Endometrial microvascular endothelial cells (primary cell): ENCODE results near the gene SPRED2. TPM values are rescaled to one million over a fixed set of nuclear protein-coding genes. Genes with fewer than 3 reads are reported as not detected.
"Not testable (repeated sequence)": the region's sequence is repeated elsewhere in the genome, so short reads cannot be mapped to it uniquely, and the experiment has no call there.

ENCODE experiments used
- in situ Hi-C: cut with HindIII; loops from 2 replicates; pipeline ENCODE4 v1.10.0; 2017; ENCODE audit warnings: low sequenced_read_pairs, low pct_unique_long_range_greater_than_20kb; ENCODE audit errors: inconsistent ontology term
- total RNA-seq: library from RNA; depleted of rRNA; stranded (reverse); fragments of >200 nt; gene quantifications from one replicate; pipeline ENCODE4 v1.2.3, GENCODE V29; 2015; ENCODE audit errors: inconsistent ontology term

SPRED2 gene
- total RNA-seq, 1 donor from 2014 or later, result 8.5 TPM

GRCh38 chr2:65334714-65335113, 97.7 kb downstream of the SPRED2 start:
- in situ Hi-C loops, result no loop called here

- in situ Hi-C loops, result no loop called here
Observed at GRCh38 chr2:65331336-65332025, 100.9 kb downstream of the SPRED2 start.

GRCh38 chr2:65329525-65329924, 102.9 kb downstream of the SPRED2 start:
- in situ Hi-C loops, result no loop called here

- in situ Hi-C loops, result no loop called here
Observed at GRCh38 chr2:65326276-65326675, 106.1 kb downstream of the SPRED2 start.

GRCh38 chr2:65325066-65325465, 107.3 kb downstream of the SPRED2 start:
- in situ Hi-C loops, result no loop called here

- in situ Hi-C loops, result no loop called here
Observed at GRCh38 chr2:65320946-65321345, 111.5 kb downstream of the SPRED2 start.

- in situ Hi-C loops, result no loop called here
Observed at GRCh38 chr2:65320042-65320725, 112.2 kb downstream of the SPRED2 start.

- in situ Hi-C loops, result no loop called here
Observed at GRCh38 chr2:65319674-65320041, 112.7 kb downstream of the SPRED2 start.

- in situ Hi-C loops, result no loop called here
Observed at GRCh38 chr2:65319072-65319673, 113.2 kb downstream of the SPRED2 start.

GRCh38 chr2:65317841-65318240, 114.6 kb downstream of the SPRED2 start:
- in situ Hi-C loops, result no loop called here

- in situ Hi-C loops, result not testable (repeated sequence)
Observed at GRCh38 chr2:65317351-65317750, 115.0 kb downstream of the SPRED2 start.

- in situ Hi-C loops, result no loop called here
Observed at GRCh38 chr2:65316072-65316471, 116.3 kb downstream of the SPRED2 start.

GRCh38 chr2:65314801-65315441, 117.5 kb downstream of the SPRED2 start:
- in situ Hi-C loops, result no loop called here

- in situ Hi-C loops, result no loop called here
Observed at GRCh38 chr2:65313954-65314256, 118.5 kb downstream of the SPRED2 start.

GRCh38 chr2:65313126-65313953, 119.1 kb downstream of the SPRED2 start:
- in situ Hi-C loops, result no loop called here

GRCh38 chr2:65311596-65311995, 120.8 kb downstream of the SPRED2 start:
- in situ Hi-C loops, result no loop called here

GRCh38 chr2:65311049-65311448, 121.3 kb downstream of the SPRED2 start:
- in situ Hi-C loops, result no loop called here

- in situ Hi-C loops, result no loop called here
Observed at GRCh38 chr2:65309699-65310098, 122.7 kb downstream of the SPRED2 start.

- in situ Hi-C loops, result no loop called here
Observed at GRCh38 chr2:65305934-65306333, 126.5 kb downstream of the SPRED2 start.
